ENCODE measurements around the gene PIK3R5.

DNA sequence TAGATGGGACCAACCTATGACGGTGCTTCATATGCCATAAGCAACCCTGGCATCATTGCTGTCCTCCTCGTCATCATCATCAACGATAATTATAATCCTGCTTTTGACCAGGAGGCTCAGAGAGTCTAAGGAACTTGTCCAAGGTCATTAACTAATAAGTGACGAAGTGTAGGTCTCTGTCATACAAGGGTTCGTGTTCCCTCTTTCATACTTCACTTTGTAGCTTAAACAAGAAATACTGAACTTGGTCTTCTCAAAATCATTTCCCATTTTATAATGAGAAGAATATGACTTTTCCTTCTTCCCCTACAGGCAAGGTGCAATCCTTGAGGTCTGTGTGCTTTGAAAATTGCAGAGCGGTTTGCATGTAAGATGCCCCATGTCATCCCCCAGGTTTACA is 66.9 kb downstream of the PIK3R5 start:
- no peak for TF ChIP-seq CTCF (IDR thresholded peaks at IDR 0.05)
- no peak for TF ChIP-seq POLR2A (IDR thresholded peaks at IDR 0.05)

All from stomach (tissue), 4 donors.